Smooth muscle cell (in vitro differentiated cells): Measurements from ENCODE around the gene NPHP3. TPM values are rescaled to one million over a fixed set of nuclear protein-coding genes. Genes with fewer than 3 reads are reported as not detected.
"Not testable (repeated sequence)": the region's sequence is repeated elsewhere in the genome, so short reads cannot be mapped to it uniquely, and the experiment has no call there.

ENCODE experiments used
- DNase-seq: peaks from one replicate; lab custom pipeline; 2025; ENCODE audit not compliant: unreplicated experiment; lab: John Stamatoyannopoulos, UW
- H2AFZ ChIP-seq: fragments of 200-600 bp; sonication (generic); 2 replicates; pipeline ENCODE4 v1.6.0; 2016; ENCODE audit warnings: antibody characterized with exemption, low read depth, mild to moderate bottlenecking
- H3F3A ChIP-seq: fragments of 200-600 bp; sonication (generic); 2 replicates; pipeline ENCODE4 v1.6.0; 2017; ENCODE audit warnings: antibody characterized with exemption, low read depth
- H3K27ac ChIP-seq: fragments of 200-600 bp; sonication (generic); 2 replicates; pipeline ENCODE4 v1.5.1; 2016; ENCODE audit warnings: low read depth, mild to moderate bottlenecking
- H3K27me3 ChIP-seq: fragments of 200-600 bp; sonication (generic); 2 replicates; pipeline ENCODE4 v1.6.1; 2016; ENCODE audit warnings: low read depth, mild to moderate bottlenecking
- H3K36me3 ChIP-seq: fragments of 200-600 bp; sonication (generic); 2 replicates; pipeline ENCODE4 v1.5.1; 2016; ENCODE audit warnings: low read depth
- H3K4me1 ChIP-seq: fragments of 200-600 bp; sonication (generic); 2 replicates; pipeline ENCODE4 v1.5.1; 2016; ENCODE audit warnings: low read depth
- H3K4me2 ChIP-seq: fragments of 200-600 bp; sonication (generic); 2 replicates; pipeline ENCODE4 v1.6.0; 2016; ENCODE audit warnings: mild to moderate bottlenecking
- H3K4me3 ChIP-seq: fragments of 200-600 bp; sonication (generic); 2 replicates; pipeline ENCODE4 v1.5.1; 2016; ENCODE audit warnings: mild to moderate bottlenecking
- H3K79me2 ChIP-seq: fragments of 200-600 bp; sonication (generic); 2 replicates; pipeline ENCODE4 v1.6.0; 2016; ENCODE audit warnings: low read depth, mild to moderate bottlenecking
- H3K9ac ChIP-seq: fragments of 200-600 bp; sonication (generic); 2 replicates; pipeline ENCODE4 v1.6.0; 2016; ENCODE audit warnings: low read depth
- H3K9me3 ChIP-seq: fragments of 200-600 bp; sonication (generic); replicated peaks from 2 replicates; pipeline ENCODE4 v1.5.1; 2016; ENCODE audit warnings: low read depth
- H4K20me1 ChIP-seq: fragments of 200-600 bp; sonication (generic); 2 replicates; pipeline ENCODE4 v1.6.0; 2016; ENCODE audit warnings: low read depth
- CTCF ChIP-seq: fragments of 200-600 bp; sonication (generic); IDR thresholded peaks from 2 replicates; pipeline ENCODE4 v1.5.1; 2017; ENCODE audit warnings: borderline replicate concordance, mild to moderate bottlenecking, antibody characterized with exemption; ENCODE audit not compliant: insufficient read depth, poor library complexity, severe bottlenecking
- WGBS: methylation state at CpG from one replicate; pipeline ENCODE4 v1.1.7; 2016; ENCODE audit warnings: low lambda C conversion rate; 5-methylcytosine and 5-hydroxymethylcytosine counted together
- polyA plus RNA-seq: library from polyadenylated mRNA; unstranded; fragments of >200 nt; fragmentation: Nextera tagmentation; extraction: Ambion mirVana; gene quantifications from 2 replicates; pipeline ENCODE4 v1.2.1, GENCODE V29; 2016
- total RNA-seq: library from RNA; depleted of rRNA; stranded (reverse); fragments of >200 nt; gene quantifications from 2 replicates; pipeline ENCODE4 v1.2.3, GENCODE V29; 2014

The NPHP3 gene
- total and polyA plus RNA-seq, 2 experiments from 2014 or later: 9.9 to 25.3 TPM

- 77% methylated on average over 2 of the region's 2 CpGs for WGBS
Observed at GRCh38 chr3:132643366-132643765, 78.8 kb downstream of the NPHP3 start.

GRCh38 chr3:132642539-132642847 lies 79.7 kb downstream of the NPHP3 start:
- no peak overlapping the region for H3K9ac ChIP-seq
- no peak overlapping the region for H3K4me2 ChIP-seq
- H3K27ac ChIP-seq: no peak overlapping the region
- no peak overlapping the region for H3K4me3 ChIP-seq
- H3K27me3 ChIP-seq: no peaks in the 10 kb centered on the region
- H3K9me3 ChIP-seq: no peaks in the 10 kb centered on the region
- H4K20me1 ChIP-seq: no peaks in the 10 kb centered on the region
- 65% methylated on average over 2 of the region's 2 CpGs for WGBS
- no peaks in the 10 kb centered on the region for H3K4me1 ChIP-seq
- no peak for TF ChIP-seq CTCF
- H3K36me3 ChIP-seq: no peaks in the 10 kb centered on the region
- no peak for DNase-seq
- peaks cover 6% of the 10 kb centered on the region for H3K79me2 ChIP-seq
- H2AFZ ChIP-seq: no peak overlapping the region
- no peaks in the 10 kb centered on the region for H3F3A ChIP-seq

More at GRCh38 chr3:132643366-132643765, 78.8 kb downstream of the NPHP3 start:
- no peaks in the 10 kb centered on the region for H3K27me3 ChIP-seq
- no peaks in the 10 kb centered on the region for H3K36me3 ChIP-seq
- no peaks in the 10 kb centered on the region for H4K20me1 ChIP-seq
- no peak overlapping the region for H3K4me2 ChIP-seq
- no peaks in the 10 kb centered on the region for H3K4me1 ChIP-seq
- no peak overlapping the region for H2AFZ ChIP-seq
- DNase-seq: no peak
- peaks cover 12% of the 10 kb centered on the region for H3K79me2 ChIP-seq
- no peaks in the 10 kb centered on the region for H3F3A ChIP-seq
- no peaks in the 10 kb centered on the region for H3K9me3 ChIP-seq
- TF ChIP-seq CTCF: no peak
- no peak overlapping the region for H3K4me3 ChIP-seq
- H3K27ac ChIP-seq: no peak overlapping the region
- no peak overlapping the region for H3K9ac ChIP-seq

- WGBS: 63% methylated on average over 5 of the region's 5 CpGs
- H3K36me3 ChIP-seq: no peaks in the 10 kb centered on the region
- no peak for DNase-seq
Observed at GRCh38 chr3:132641837-132642538, 80.2 kb downstream of the NPHP3 start.

GRCh38 chr3:132641427-132641826 lies 80.8 kb downstream of the NPHP3 start:
- not testable (repeated sequence) for H3K27me3 ChIP-seq, H3K4me1 ChIP-seq, H3K9ac ChIP-seq, H3K27ac ChIP-seq, H4K20me1 ChIP-seq, H3K36me3 ChIP-seq, H2AFZ ChIP-seq, DNase-seq, H3K9me3 ChIP-seq, H3K4me3 ChIP-seq, H3K79me2 ChIP-seq, H3K4me2 ChIP-seq, H3F3A ChIP-seq
- WGBS: 89% methylated on average over 2 of the region's 2 CpGs

More at GRCh38 chr3:132641837-132642538, 80.2 kb downstream of the NPHP3 start:
- Histone ChIP-seq H3K4me2 (no peak overlapping the region), H4K20me1 (no peaks in the 10 kb centered on the region), H3K27me3 (no peaks in the 10 kb centered on the region), H3F3A (no peaks in the 10 kb centered on the region), H3K9me3 (no peaks in the 10 kb centered on the region), H3K4me1 (no peaks in the 10 kb centered on the region), H2AFZ (no peak overlapping the region), H3K27ac (no peak overlapping the region), H3K79me2 (peaks cover 6% of the 10 kb centered on the region), H3K4me3 (no peak overlapping the region), H3K9ac (no peak overlapping the region)
- TF ChIP-seq CTCF: peak; percentile 84
